Right lobe of liver (tissue), 6 donors: ENCODE results near the gene ANLN. TPM values are rescaled to one million over a fixed set of nuclear protein-coding genes. Genes with fewer than 3 reads are reported as not detected.
"Not testable (repeated sequence)": the region's sequence is repeated elsewhere in the genome, so short reads cannot be mapped to it uniquely, and the experiment has no call there.

Source experiments
- ATAC-seq, 4 donors: fragments of 200-7000 bp; cut with Tn5 transposase; one replicate each; pipeline ENCODE4 v1.9.1; 2020; ENCODE audit warnings: mild to moderate bottlenecking in 4 of 4, moderate library complexity in 4 of 4
- DNase-seq, 3 donors: peaks; one replicate each; pipeline ENCODE4 v3.0.0-alpha.2; 2020
- H3K27ac ChIP-seq, 3 donors: fragments of 200-600 bp; one replicate each; pipeline ENCODE4 v1.8.0; 2022
- H3K27me3 ChIP-seq, 2 donors: fragments of 200-600 bp; one replicate each; pipeline ENCODE4 v1.8.0; 2022
- H3K36me3 ChIP-seq, 4 donors: fragments of 200-600 bp; sonication (generic) in 1 of 4; one replicate each; pipeline versions ENCODE4 v1.5.1 to v1.8.0; 2017 to 2022; ENCODE audit warnings: control low read depth in 1 of 4
- H3K4me1 ChIP-seq, 4 donors: fragments of 200-600 bp; sonication (generic) in 1 of 4; one replicate each; pipeline versions ENCODE4 v1.5.1 to v1.8.0; 2017 to 2022; ENCODE audit warnings: control low read depth in 1 of 4
- H3K4me3 ChIP-seq, 3 donors: fragments of 200-600 bp; one replicate each; pipeline ENCODE4 v1.8.0; 2022
- H3K9me3 ChIP-seq, 4 donors: fragments of 200-600 bp; sonication (generic) in 1 of 4; one replicate each; pipeline versions ENCODE4 v1.5.1 to v1.8.0; 2017 to 2022; ENCODE audit warnings: control low read depth in 1 of 4
- POLR2A ChIP-seq: fragments of 450-650 bp; IDR thresholded peaks from one replicate; pipeline ENCODE4 v1.6.1; 2017; ENCODE audit warnings: antibody characterized with exemption, mild to moderate bottlenecking
- WGBS: methylation state at CpG from one replicate; pipeline ENCODE4 v1.1.6; 2018; ENCODE audit warnings: low coverage, low lambda C conversion rate; ENCODE audit not compliant: insufficient coverage; ENCODE audit errors: missing lambda C conversion rate; 5-methylcytosine and 5-hydroxymethylcytosine counted together
- intact Hi-C, 2 donors: fragments of 100-400 bp; cut with DNase I; formaldehyde crosslinking; loops; one replicate each; pipeline versions ENCODE4 v1.11.2 to v1.14.1; 2022
- total RNA-seq, 6 experiments: library from RNA; depleted of rRNA in 2 of 6; stranded (reverse); fragments of >200 nt in 2 of 6; fragmentation: NEBNext Ultra II Directional in 3 of 6; extraction: Animal tissue kit (Norgen Biotek cat#: 25700) in 3 of 6; gene quantifications; one replicate each; pipeline versions ENCODE4 v1.1.0 to v1.2.4, GENCODE V29; 2016 to 2023
- TF ChIP-seq, protein P1 (sequence below), 4 donors: fragments of 200-600 bp in 3 of 4; fragments of 450-650 bp in 1 of 4; IDR thresholded peaks; one replicate each; pipeline versions ENCODE4 v1.5.1 to v1.8.0; 2016 to 2022; ENCODE audit warnings: antibody characterized with exemption in 4 of 4, mild to moderate bottlenecking in 2 of 4
- donor health status: DM: no; HTN: yes; CAD: no.
- donor health status: DM: no; HTN: no; CAD: no.
- donor health status: DM: no; HTN: no; CAD: no.
- donor health status: DM: no; HTN: yes; CAD: no.
- donor health status: DM: no; HTN: yes; CAD: no.

ANLN gene
- total RNA-seq, 6 experiments from 2014 or later, result 0.44 to 7.8 (median 2.2) TPM

- H3K27ac ChIP-seq, result no peak overlapping the region
- no peak overlapping the region for H3K4me3 ChIP-seq
- intact Hi-C loops, result no loop called here
- H3K4me1 ChIP-seq, result no peaks in the 10 kb centered on the region
- H3K9me3 ChIP-seq, result no peaks in the 10 kb centered on the region
- ATAC-seq (no peak), DNase-seq (no peak)
- no peaks in the 10 kb centered on the region for H3K27me3 ChIP-seq
- H3K36me3 ChIP-seq, result no peaks in the 10 kb centered on the region
- TF ChIP-seq POLR2A, result no peak
- TF ChIP-seq, protein P1, sequence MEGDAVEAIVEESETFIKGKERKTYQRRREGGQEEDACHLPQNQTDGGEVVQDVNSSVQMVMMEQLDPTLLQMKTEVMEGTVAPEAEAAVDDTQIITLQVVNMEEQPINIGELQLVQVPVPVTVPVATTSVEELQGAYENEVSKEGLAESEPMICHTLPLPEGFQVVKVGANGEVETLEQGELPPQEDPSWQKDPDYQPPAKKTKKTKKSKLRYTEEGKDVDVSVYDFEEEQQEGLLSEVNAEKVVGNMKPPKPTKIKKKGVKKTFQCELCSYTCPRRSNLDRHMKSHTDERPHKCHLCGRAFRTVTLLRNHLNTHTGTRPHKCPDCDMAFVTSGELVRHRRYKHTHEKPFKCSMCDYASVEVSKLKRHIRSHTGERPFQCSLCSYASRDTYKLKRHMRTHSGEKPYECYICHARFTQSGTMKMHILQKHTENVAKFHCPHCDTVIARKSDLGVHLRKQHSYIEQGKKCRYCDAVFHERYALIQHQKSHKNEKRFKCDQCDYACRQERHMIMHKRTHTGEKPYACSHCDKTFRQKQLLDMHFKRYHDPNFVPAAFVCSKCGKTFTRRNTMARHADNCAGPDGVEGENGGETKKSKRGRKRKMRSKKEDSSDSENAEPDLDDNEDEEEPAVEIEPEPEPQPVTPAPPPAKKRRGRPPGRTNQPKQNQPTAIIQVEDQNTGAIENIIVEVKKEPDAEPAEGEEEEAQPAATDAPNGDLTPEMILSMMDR (IDR thresholded peaks at IDR 0.05), result no peak
- 100% methylated on average over 2 of the region's 2 CpGs for WGBS
Observed at GRCh38 chr7:36478745-36479144, 89.1 kb downstream of the ANLN start.

GRCh38 chr7:36483853-36484252 is 94.2 kb downstream of the ANLN start:
- not testable (repeated sequence) for H3K4me1 ChIP-seq, H3K4me3 ChIP-seq, H3K27ac ChIP-seq, DNase-seq, H3K27me3 ChIP-seq, H3K36me3 ChIP-seq, ATAC-seq, H3K9me3 ChIP-seq
- 50% methylated on average over 2 of the region's 4 CpGs for WGBS
- intact Hi-C loops, result loop anchor here (10.0 kb wide), 2 partner anchors 181 to 191 kb away; no protein-coding TSS in a partner anchor

- no peak for ATAC-seq
Observed at GRCh38 chr7:36484265-36484664, 94.6 kb downstream of the ANLN start.

GRCh38 chr7:36486336-36486735 is 96.7 kb downstream of the ANLN start:
- no peak for DNase-seq
- Histone ChIP-seq H3K4me3 (no peak overlapping the region), H3K27me3 (peaks cover 0 to under 1% of the 10 kb centered on the region in 2 donors), H3K4me1 (no peaks in the 10 kb centered on the region), H3K27ac (no peak overlapping the region), H3K9me3 (no peaks in the 10 kb centered on the region), H3K36me3 (no peaks in the 10 kb centered on the region)
- peak in 2 of 4 donors; percentile 20 to 29 for ATAC-seq
- TF ChIP-seq, protein P1 (IDR thresholded peaks at IDR 0.05), result no peak
- TF ChIP-seq POLR2A, result no peak
- WGBS, result 64% methylated on average over 4 of the region's 4 CpGs
- intact Hi-C loops, result loop anchor here (10.0 kb wide), 2 partner anchors 178 to 188 kb away; no protein-coding TSS in a partner anchor

More at GRCh38 chr7:36484265-36484664, 94.6 kb downstream of the ANLN start:
- 70% methylated on average over 6 of the region's 8 CpGs for WGBS
- intact Hi-C loops, result loop anchor here (10.0 kb wide), 2 partner anchors 181 to 191 kb away; no protein-coding TSS in a partner anchor
- no peaks in the 10 kb centered on the region for H3K4me1 ChIP-seq
- no peaks in the 10 kb centered on the region for H3K27me3 ChIP-seq
- no peaks in the 10 kb centered on the region for H3K36me3 ChIP-seq
- TF ChIP-seq, protein P1 (IDR thresholded peaks at IDR 0.05), result no peak
- no peak for TF ChIP-seq POLR2A
- H3K27ac ChIP-seq, result no peak overlapping the region
- H3K9me3 ChIP-seq, result no peaks in the 10 kb centered on the region
- no peak for DNase-seq
- H3K4me3 ChIP-seq, result no peak overlapping the region

DNA sequence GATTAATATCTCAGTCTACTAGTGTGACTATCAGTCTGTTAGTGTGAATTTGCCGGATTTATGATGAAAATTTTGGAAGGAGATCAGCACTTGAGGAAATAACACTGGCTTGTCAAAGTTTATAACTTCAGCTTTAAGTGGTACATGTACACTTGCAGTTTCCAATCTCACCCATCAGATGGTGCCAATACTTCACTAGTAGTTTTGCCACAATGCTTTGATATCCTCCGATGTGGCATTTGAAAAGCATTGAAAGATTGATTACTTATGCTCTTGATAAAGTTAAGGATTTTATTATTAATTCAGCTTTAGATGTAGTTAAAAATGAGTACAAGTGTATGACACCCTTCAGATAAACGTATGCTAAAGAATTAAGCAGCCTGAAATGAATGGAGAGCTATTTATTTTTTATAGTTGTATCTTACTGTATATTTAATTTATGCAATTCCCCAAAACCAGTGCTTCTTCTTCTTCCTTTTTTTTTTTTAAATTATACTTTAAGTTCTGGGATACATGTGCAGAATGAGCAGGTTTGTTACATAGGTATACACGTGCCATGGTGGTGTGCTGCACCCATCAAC is 98.2 kb downstream of the ANLN start:
- ATAC-seq (peak; percentile 85 to 94 (median 89)), DNase-seq (no peak)
- Histone ChIP-seq H3K4me1 (no peaks in the 10 kb centered on the region), H3K4me3 (no peak overlapping the region), H3K27me3 (peaks cover 0 to 4% of the 10 kb centered on the region in 2 donors), H3K27ac (no peak overlapping the region), H3K9me3 (no peaks in the 10 kb centered on the region), H3K36me3 (no peaks in the 10 kb centered on the region)
- intact Hi-C loops, result loop anchor here (10.0 kb wide), 2 partner anchors 177 to 187 kb away; no protein-coding TSS in a partner anchor
- TF ChIP-seq, protein P1 (IDR thresholded peaks at IDR 0.05), result peak; percentile 74 to 92 (median 78)
- no peak for TF ChIP-seq POLR2A
- 21% methylated on average over 4 of the region's 4 CpGs for WGBS

DNA sequence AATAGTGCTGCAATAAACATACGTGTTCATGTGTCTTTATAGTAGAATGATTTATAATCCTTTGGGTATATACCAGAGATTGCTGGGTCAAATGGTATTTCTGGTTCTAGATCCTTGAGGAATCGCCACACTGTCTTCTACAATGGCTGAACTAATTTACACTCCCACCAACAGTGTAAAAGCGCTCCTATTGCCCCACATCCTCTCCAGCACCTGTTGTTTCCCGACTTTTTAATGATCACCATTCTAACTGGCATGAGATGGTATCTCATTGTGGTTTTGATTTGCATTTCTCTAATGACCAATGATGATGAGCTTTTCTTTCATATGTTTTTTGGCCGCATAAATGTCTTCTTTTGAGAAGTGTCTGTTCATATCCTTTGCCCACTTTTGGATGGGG is 99.0 kb downstream of the ANLN start:
- not testable (repeated sequence) for H3K4me3 ChIP-seq
- intact Hi-C loops, result loop anchor here (10.0 kb wide), 2 partner anchors 176 to 186 kb away; no protein-coding TSS in a partner anchor
- WGBS, result 91% methylated on average over 5 of the region's 5 CpGs

More for the DNA sequence above, 99.0 kb downstream of the ANLN start:
- not testable (repeated sequence) for DNase-seq, H3K4me1 ChIP-seq, H3K36me3 ChIP-seq, ATAC-seq, H3K27me3 ChIP-seq, H3K9me3 ChIP-seq, H3K27ac ChIP-seq
